Endothelial cell of umbilical vein (primary cell): ENCODE results near the gene CHCHD4. TPM values are rescaled to one million over a fixed set of nuclear protein-coding genes. Genes with fewer than 3 reads are reported as not detected.

Source experiments
- BruUV-seq: library from RNA; stranded (reverse); fragments of 400-500 nt; replicated peaks from 2 replicates; lab custom pipeline; 2021; lab: Mats Ljungman, UMichigan
- CTCF ChIA-PET: fragments of 300-600, 350-600 bp; sonication (Branson Sonifier 250); formaldehyde crosslinking; loops from one replicate; lab custom pipeline; 2021; ENCODE audit warnings: antibody characterized with exemption, inconsistent platforms; lab: Charles Lee
- POLR2A ChIA-PET: fragments of 300-600, 350-600 bp; sonication (Branson Sonifier 250); formaldehyde crosslinking; loops from one replicate; lab custom pipeline; 2021; ENCODE audit warnings: antibody characterized with exemption, inconsistent platforms; lab: Charles Lee
- DNase-seq: peaks from one replicate; pipeline ENCODE4 v3.0.0-alpha.2; 2011; ENCODE audit warnings: low read depth, low spot score
- FAIRE-seq: peaks from 2 replicates; lab custom pipeline; 2011; peaks lifted over from hg19 to GRCh38; lab: Jason Lieb, UNC
- H2AFZ ChIP-seq: 2 replicates; pipeline ENCODE4 v1.6.0; 2012; ENCODE audit warnings: low read depth, low read length, control low read depth, inconsistent platforms
- H3K27ac ChIP-seq: 2 replicates; pipeline ENCODE4 v1.5.1; 2011; ENCODE audit warnings: low read depth, mild to moderate bottlenecking, control low read depth, low read length, moderate library complexity; ENCODE audit not compliant: insufficient read depth
- H3K27me3 ChIP-seq, 2 experiments: 2 replicates each; pipeline versions ENCODE4 v1.6.0 to v1.6.1; 2011; ENCODE audit warnings: low read length in 2 of 2, mixed read lengths in 1 of 2; ENCODE audit not compliant: control insufficient read depth in 2 of 2, insufficient read depth in 2 of 2
- H3K36me3 ChIP-seq, 2 experiments: 2 replicates in 1 of 2; 3 replicates in 1 of 2; pipeline ENCODE4 v1.5.1; 2011; ENCODE audit warnings: low read length in 2 of 2, mild to moderate bottlenecking in 1 of 2, moderate library complexity in 1 of 2; ENCODE audit not compliant: control insufficient read depth in 2 of 2, insufficient read depth in 2 of 2; ENCODE audit errors: extremely low read depth in 1 of 2
- H3K4me1 ChIP-seq: 3 replicates; pipeline ENCODE4 v1.5.1; 2011; ENCODE audit warnings: mild to moderate bottlenecking, low read length; ENCODE audit not compliant: control insufficient read depth, insufficient read depth; ENCODE audit errors: extremely low read depth
- H3K4me2 ChIP-seq: 2 replicates; pipeline ENCODE4 v1.6.1; 2011; ENCODE audit warnings: low read length, control low read depth, mixed read lengths; ENCODE audit not compliant: insufficient read depth
- H3K4me3 ChIP-seq, 3 experiments: fragments of 200-600 bp in 1 of 3; sonication (generic), shearing (Covaris generic) in 1 of 3; replicated peaks in 1 of 3; 2 replicates each; pipeline ENCODE4 v1.5.1; 2011 to 2016; ENCODE audit warnings: control low read depth in 3 of 3, low read length in 3 of 3, mild to moderate bottlenecking in 2 of 3, inconsistent platforms in 1 of 3, low read depth in 1 of 3, moderate library complexity in 1 of 3; ENCODE audit not compliant: insufficient read depth in 1 of 3
- H3K79me2 ChIP-seq: 2 replicates; pipeline ENCODE4 v1.6.0; 2012; ENCODE audit warnings: low read length, inconsistent platforms; ENCODE audit not compliant: control insufficient read depth, insufficient read depth
- H3K9ac ChIP-seq: replicated peaks from 2 replicates; pipeline ENCODE3; 2011; ENCODE audit warnings: low read length, control low read depth; ENCODE audit not compliant: insufficient read depth; ENCODE audit errors: extremely low read depth
- H3K9me1 ChIP-seq: replicated peaks from 3 replicates; pipeline ENCODE4 v1.6.0; 2011; ENCODE audit warnings: mild to moderate bottlenecking, low read length; ENCODE audit not compliant: control insufficient read depth, insufficient read depth; ENCODE audit errors: extremely low read depth
- H3K9me3 ChIP-seq: replicated peaks from 2 replicates; pipeline ENCODE4 v1.5.1; 2012; ENCODE audit warnings: low read length, inconsistent platforms; ENCODE audit not compliant: control insufficient read depth, insufficient read depth
- H4K20me1 ChIP-seq: replicated peaks from 2 replicates; pipeline ENCODE3; 2011; ENCODE audit warnings: mild to moderate bottlenecking, low read length; ENCODE audit not compliant: control insufficient read depth, insufficient read depth; ENCODE audit errors: extremely low read depth
- CTCF ChIP-seq, 2 donors: IDR thresholded peaks; 1 replicate in 1 of 2; 2 replicates in 1 of 2; pipeline ENCODE4 v1.5.1; 2011; ENCODE audit warnings: low read length in 2 of 2, mild to moderate bottlenecking in 2 of 2, moderate library complexity in 2 of 2, control low read depth in 1 of 2, inconsistent platforms in 1 of 2, low read depth in 1 of 2; ENCODE audit not compliant: insufficient read depth in 1 of 2; ENCODE audit errors: extremely low read depth in 1 of 2
- EZH2 ChIP-seq: IDR thresholded peaks from 2 replicates; pipeline ENCODE4 v1.6.1; 2012; ENCODE audit warnings: borderline replicate concordance, low read depth, mild to moderate bottlenecking, moderate library complexity, low read length, inconsistent platforms; ENCODE audit not compliant: severe bottlenecking
- FOS ChIP-seq: IDR thresholded peaks from 2 replicates; pipeline ENCODE4 v1.6.1; 2011; ENCODE audit warnings: mild to moderate bottlenecking, low read length, moderate library complexity, borderline replicate concordance; ENCODE audit not compliant: insufficient read depth
- GATA2 ChIP-seq: IDR thresholded peaks from 2 replicates; pipeline ENCODE4 v1.7.0; 2011; ENCODE audit warnings: low read depth, mild to moderate bottlenecking, moderate library complexity, mixed read lengths, low read length; ENCODE audit not compliant: insufficient read length, insufficient read depth
- JUN ChIP-seq: IDR thresholded peaks from 2 replicates; pipeline ENCODE4 v1.6.1; 2011; ENCODE audit warnings: borderline replicate concordance, low read depth; ENCODE audit not compliant: insufficient read length, insufficient read depth
- MAX ChIP-seq: IDR thresholded peaks from 2 replicates; pipeline ENCODE4 v1.6.1; 2011; ENCODE audit not compliant: insufficient read depth, insufficient read length
- MYC ChIP-seq: IDR thresholded peaks from one replicate; pipeline ENCODE4 v1.6.1; 2011; ENCODE audit warnings: mild to moderate bottlenecking, low read depth, low read length
- POLR2A ChIP-seq: IDR thresholded peaks from 2 replicates; pipeline ENCODE4 v1.6.1; 2012; ENCODE audit warnings: low read depth, mild to moderate bottlenecking, control low read depth, low read length
- POLR2AphosphoS5 ChIP-seq: IDR thresholded peaks from 2 replicates; pipeline ENCODE4 v1.6.1; 2012; ENCODE audit warnings: low read depth, mild to moderate bottlenecking, control low read depth, low read length, moderate library complexity; ENCODE audit not compliant: insufficient read depth
- dilution Hi-C: fragments of 300-500 bp; cut with MboI; formaldehyde crosslinking; loops from one replicate; pipeline ENCODE4 v1.15.0; 2019; ENCODE audit warnings: low sequenced_read_pairs; ENCODE audit not compliant: extremely low pct_ligation_motif_present
- intact Hi-C: fragments of 100-400 bp; cut with micrococcal nuclease; formaldehyde crosslinking; loops from one replicate; pipeline ENCODE4 v1.10.0; 2022
- polyA plus RNA-seq, 4 experiments: library from polyadenylated mRNA; depleted of rRNA in 3 of 4; stranded (reverse) in 3 of 4; unstranded in 1 of 4; fragments of >200 nt; gene quantifications; 2 replicates each; pipeline versions ENCODE4 v1.2.1 to v1.2.3, GENCODE V29; 2011 to 2012; ENCODE audit warnings: missing spikeins in 1 of 4
- total RNA-seq: library from RNA; stranded (reverse); gene quantifications from 2 replicates; pipeline ENCODE4 v1.2.3, GENCODE V29; 2021

Gene CHCHD4
- total and polyA plus RNA-seq, 2 donors (not counting 3 experiments of a cell fraction or from before 2014, with no cell fraction given): 8.5 to 13.6 TPM

- intact Hi-C loops: no loop called here
- POLR2A ChIA-PET: interaction anchor here (0.6 kb wide), 1 partner anchor 178 kb away, joined by 3 read pairs; no protein-coding TSS in a partner anchor
Measured at GRCh38 chr3:14118400-14119381, 6.0 kb downstream of the CHCHD4 start.

More at GRCh38 chr3:14118400-14119381, 6.0 kb downstream of the CHCHD4 start:
- Histone ChIP-seq H3K4me2 (no peak overlapping the region), H3K27ac (no peak overlapping the region), H2AFZ (no peak overlapping the region), H4K20me1 (no peaks in the 10 kb centered on the region), H3K9ac (no peak overlapping the region), H3K9me1 (no peaks in the 10 kb centered on the region), H3K36me3 (peaks cover 0 to 12% of the 10 kb centered on the region in 2 experiments), H3K4me1 (peaks cover 5% of the 10 kb centered on the region), H3K27me3 (no peaks in the 10 kb centered on the region), H3K9me3 (no peaks in the 10 kb centered on the region), H3K4me3 (no peak overlapping the region), H3K79me2 (peaks cover 7% of the 10 kb centered on the region)
- dilution Hi-C loops: no loop called here
- FAIRE-seq (no peak), DNase-seq (no peak)
- TF ChIP-seq MYC (no peak), CTCF (IDR thresholded peaks at IDR 0.05; ENCODE audit: extremely low read depth in 1 of 2, insufficient read depth in 1 of 2, low read depth in 1 of 2, low read length in 2 of 2) (no peak), POLR2AphosphoS5 (no peak), JUN (no peak), FOS (no peak), GATA2 (no peak), MAX (no peak), EZH2 (no peak), POLR2A (no peak)
- CTCF ChIA-PET: no interaction called here
- no TSS peak for BruUV-seq
